Measurements from ENCODE around the gene EIF2S3B.

DNA sequence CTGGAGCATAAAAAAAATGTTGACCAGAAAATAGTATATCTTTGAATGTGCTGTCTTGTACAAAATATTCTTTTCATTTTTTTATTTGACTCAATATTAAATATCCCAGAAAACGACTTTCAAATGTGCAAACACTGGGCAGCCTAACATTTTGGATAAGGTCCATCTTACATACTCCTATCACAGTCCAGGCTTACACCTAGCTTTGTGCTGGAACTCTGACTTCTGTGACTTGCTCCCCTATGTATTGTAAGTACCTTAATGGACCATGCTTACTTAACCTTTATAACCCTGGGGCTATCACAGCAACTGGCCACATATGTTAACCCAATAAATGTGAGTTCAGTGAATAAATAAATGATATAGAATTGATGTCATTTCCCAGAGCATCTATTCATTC is 7.6 kb upstream of the EIF2S3B start:
- TF ChIP-seq POLR2A (IDR thresholded peaks at IDR 0.05; ENCODE audit: low read length) (no peak), GATA1 (IDR thresholded peaks at IDR 0.05; ENCODE audit: low read depth, low read length) (no peak)
